GM21367 (cell line): Measurements from ENCODE around the gene SLC4A4.

Source experiments
- ATAC-seq: cut with Tn5 transposase; IDR thresholded peaks from one replicate; pipeline ENCODE4 v1.9.1; 2021; ENCODE audit not compliant: unreplicated experiment

The SLC4A4 gene

DNA sequence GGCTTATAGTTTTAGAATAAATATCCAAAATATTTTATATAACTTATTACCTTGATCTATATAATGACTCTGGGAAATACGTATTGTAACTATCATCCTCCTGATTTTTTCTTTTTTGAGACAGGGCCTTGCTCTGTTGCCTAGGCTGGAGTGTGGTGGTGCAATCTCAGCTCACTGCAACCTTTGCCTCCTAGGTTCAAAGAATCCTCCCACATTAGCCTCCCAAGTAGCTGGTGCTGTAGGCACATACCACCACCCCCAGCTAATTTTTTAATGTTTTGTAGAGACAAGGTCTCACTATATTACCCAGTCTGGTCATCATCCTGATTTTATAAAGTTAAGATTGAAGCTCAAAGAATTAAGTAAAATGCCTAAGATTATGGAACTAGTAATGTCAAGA is 193.6 kb downstream of the SLC4A4 start:
- no peak for ATAC-seq

DNA sequence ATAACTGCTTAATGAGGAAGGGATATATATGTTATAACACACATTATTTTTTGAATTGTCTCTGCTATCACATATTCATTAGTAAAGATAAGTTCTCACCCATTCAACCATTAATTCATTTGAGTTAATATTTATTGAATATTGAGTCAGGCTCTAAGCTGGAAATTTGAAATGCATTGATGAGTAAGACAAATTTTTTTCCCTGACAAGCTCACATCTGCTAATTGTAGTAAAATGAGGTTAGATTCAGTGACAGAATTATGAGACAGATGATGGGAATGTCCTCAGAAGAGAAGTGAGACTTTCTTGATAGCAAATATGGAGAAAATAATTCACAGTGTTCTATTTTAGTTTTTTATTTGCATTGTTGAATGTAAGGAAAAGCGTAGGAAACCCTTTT is 194.3 kb downstream of the SLC4A4 start:
- ATAC-seq = no peak

DNA sequence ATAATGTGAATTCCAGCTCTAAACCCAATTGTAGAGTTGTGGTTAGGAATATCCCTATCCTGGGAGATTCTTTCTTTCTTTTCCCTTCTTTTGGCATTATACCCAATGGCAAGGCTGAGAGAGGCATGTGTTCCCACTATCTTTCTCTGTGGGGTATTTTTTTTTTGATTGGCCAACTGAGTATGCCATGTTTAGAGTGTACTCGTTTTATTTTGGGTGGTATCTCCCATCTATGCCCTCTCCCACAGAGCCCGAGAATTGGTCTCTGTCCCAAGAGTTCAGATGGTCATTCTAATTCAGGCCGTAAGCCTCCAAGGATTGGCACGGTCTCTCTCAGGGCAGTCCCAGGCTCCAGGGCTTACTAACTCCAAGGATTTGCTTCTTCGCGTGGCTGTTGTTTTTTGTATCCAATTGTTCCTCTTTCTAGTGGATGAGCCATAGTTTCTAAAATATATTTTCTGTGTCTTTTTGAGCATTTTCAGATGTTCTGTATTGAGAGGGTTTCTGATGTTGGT is 198.8 kb downstream of the SLC4A4 start:
- no peak for ATAC-seq

DNA sequence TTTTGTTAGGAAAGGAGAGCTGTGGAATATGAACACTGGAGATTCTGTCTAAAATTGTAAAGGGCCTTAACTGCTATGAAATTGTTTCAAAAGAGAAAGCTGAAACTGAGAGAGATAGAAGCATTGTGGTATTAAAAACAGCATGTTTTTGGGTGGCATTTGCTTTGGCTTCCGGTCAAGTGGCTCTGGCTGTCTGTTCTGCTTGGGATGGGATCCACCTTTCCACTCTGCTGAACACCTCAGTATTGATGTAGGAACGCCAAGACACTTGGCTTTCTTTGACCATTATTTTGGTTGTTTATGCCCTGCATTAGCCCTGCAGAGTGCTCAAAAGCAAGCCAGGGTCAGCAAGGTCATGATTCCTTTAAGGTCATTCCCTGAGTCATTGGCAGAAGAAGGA is 199.7 kb downstream of the SLC4A4 start:
- ATAC-seq = no peak

DNA sequence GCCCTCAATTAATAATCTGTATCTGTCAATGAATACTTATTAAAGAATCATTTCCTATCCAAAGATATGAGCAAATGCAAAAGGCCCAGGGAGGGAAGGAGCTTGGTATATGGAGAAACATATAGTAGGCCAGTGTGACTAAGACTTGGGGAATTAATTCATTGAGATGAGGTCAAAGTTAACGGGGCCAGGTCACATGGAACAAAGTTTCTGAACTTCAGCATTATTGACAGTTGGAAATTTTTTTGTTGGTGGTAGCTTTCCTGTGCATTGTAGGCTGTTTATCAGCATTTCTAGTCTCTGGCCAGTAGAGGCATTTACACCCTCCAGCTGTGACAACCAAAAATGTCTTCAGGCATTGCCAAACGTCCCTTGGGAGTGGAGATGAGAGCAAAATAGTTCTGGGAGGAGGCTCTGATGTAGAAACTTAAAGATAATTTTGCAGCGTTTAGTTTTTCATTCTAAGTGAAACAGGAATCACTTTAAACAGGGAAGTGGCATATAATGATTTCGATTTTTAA is 202.0 kb downstream of the SLC4A4 start:
- peak; percentile 56 for ATAC-seq

DNA sequence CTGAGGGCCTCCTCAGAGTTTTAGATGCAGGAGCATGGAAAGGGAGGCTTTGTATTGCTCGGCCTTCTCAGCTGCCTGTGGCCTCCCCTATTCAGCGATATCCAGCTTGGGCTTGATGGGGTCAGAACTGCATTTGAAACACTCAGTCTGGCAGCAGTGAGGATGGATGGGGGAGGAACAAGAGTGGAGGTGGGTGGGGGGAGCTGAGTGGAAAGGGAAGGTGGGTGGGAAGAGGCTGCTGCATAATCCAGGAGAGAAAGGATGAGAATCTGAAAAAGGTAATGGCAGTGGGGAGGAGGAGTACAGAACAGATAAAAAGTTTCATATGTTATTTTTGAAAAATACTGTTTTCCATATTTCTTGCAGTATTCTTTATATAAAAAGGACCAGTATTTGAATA is 202.7 kb downstream of the SLC4A4 start:
- ATAC-seq = no peak

DNA sequence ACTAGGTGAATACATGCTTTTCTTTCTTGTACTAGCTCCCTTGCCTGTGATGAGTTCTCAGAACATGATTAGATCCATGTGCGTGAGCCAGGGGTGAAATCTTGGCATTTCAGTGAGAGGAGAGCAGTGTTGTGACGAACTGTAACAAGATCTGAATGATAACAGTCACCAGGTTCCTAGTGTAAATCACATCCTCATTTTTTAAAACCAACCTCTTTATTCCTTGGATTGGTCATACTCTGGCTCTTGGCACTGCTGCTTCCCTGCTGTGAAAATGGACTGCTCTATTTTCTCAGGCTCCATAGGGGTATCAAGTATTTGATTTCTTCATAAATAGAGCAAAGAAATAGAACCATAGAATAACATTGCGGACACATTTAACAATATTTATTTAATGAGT is 206.3 kb downstream of the SLC4A4 start:
- ATAC-seq = no peak

DNA sequence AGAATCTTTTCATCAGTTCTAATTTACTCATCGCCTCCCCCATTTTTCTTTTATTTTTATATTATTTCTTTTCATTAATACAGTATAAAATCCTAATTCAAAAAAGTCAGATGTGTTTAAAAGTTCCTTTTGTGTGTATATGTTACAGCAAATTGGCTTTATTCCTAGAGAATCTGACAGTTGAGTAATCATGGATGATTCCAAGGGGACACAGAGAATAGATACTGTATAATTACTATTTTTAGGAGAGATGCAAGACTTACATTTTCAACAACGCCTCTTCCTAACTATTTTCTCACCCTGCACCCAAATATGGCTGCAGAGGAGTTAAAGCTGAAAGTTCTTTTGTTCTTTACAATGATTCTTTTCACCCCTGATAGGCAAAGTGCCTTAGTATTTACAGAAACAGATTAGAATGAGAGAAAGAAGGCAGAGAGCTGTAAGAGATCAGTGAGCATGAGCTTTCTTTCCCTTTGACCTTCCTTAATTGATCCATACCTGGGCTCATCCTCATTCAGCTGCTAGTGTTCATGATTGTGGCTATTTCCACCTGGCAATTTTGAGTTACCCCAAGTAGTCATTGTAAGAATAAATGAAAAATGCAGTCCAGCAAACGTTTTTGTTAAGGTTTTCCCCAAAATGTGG is 210.8 kb downstream of the SLC4A4 start:
- ATAC-seq = no peak

DNA sequence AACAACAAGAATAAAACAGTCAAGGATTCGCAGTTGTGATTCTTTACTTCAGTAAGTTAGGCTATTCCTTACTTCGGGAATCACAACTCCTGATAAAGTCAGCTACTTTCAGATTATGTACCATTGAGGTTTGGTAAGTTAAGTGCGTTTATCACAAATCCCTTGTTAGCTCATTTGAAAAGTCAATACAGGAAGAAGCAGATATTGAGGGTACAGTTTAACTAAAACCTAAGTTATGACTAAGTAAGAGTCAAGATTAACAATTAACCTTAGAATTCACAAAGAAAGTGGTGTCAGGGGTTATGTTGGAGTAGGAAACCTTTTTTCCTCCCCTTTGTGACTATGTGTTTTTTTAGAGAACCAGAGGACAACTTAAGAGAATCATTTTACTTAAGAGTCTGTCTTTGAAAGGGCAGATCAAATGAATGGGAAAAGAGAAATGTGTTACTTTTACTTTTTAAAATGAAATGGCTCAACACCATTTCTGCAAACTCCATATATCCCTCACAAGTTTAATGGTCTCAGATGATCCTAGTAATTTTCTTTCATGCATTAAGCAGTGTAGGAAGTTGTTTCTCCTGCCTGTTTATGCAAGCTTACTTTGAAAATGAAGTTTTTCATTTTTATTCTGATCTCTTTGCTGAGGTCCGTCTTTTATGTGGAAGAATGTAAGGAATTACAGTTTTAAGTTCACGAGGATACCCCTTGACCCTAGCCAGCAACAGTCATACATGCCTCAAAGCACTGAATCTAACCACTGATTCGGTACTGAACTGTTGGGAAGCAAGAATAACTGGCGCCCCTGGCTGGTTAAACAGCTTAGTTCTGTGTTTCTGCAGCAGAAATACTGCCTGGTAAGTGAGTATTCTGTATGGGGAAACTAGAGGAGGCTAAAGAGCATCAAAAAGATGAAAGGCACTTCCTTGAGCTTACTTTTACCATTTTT is 211.7 kb downstream of the SLC4A4 start:
- no peak for ATAC-seq

DNA sequence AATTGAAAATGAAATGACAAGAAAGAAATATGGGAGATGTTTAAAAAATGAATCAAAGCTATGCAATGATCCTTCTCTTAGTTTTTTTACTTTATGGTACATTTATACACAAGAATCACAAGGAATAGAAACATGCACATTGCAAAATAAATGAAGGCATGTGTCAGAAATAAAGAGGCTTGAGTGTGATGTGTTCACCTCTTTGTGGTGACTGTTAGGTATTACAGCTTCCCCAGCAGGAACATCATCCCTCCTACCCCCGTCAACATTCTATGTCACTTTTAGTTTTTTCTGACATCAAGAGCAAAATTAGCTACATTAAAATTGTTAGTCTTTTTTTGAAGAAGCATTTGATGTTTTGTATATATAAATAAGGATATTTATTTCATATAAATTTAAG is 214.8 kb downstream of the SLC4A4 start:
- ATAC-seq = no peak

DNA sequence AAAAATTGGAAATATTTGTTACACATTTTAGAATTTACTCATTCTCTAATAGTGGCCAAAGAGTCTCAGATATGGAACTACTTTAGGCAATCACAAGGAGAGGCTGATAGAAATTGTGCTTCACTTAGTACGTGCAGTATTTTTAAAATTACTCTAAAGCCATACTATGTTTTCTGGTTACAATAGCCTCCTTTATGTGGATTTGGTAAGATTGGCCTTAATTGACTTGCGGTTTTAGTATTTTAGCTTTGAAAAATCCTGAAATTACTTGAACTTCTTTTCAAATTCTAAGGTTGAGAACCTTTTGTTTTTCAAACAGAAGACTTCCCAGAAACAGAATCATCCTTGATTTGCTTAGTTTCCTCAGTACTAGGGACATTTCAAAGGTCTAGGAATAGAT is 215.2 kb downstream of the SLC4A4 start:
- no peak for ATAC-seq

DNA sequence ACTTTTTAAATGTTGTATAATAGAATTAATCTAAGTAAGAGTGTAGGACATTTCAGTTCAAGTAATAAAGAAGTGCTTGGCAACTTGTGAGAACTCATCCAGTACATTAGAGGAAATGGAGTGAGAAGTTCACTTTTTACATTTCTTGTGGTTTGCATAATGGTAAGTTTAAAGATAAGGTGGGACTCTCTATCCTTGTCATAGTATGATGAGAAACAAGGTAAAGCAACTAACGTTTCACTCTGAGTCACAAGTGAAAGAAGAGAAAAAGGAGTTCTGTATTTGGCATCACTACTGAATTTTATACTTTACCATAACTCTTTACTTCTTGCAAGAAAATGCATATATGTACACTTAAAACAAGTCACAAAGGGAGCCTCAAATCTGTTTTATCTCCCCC is 219.4 kb downstream of the SLC4A4 start:
- ATAC-seq = peak; percentile 85

DNA sequence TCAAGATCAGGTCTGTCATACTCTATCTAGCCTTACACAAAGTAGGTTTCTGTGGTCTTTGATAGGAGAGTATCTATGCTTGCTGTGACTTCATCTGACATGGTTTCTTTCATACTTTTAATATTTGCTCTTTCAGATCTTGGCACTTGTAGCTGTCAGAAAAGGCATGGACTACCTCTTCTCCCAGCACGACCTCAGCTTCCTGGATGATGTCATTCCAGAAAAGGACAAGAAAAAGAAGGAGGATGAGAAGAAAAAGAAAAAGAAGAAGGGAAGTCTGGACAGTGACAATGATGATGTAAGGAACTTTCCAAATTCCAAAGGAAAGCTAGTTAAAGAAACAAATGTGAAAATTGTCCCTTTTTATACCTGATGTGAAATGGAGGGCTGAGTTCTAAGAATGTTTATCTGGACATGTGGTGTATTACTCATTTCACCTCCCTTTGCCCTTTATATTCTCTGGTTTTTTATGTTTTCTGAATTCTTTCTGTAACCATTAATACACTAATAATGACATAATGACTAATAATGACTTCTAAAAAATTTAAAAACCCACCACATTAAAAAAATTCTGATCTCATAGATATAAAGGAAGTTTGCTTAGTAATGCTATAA is 221.2 kb downstream of the SLC4A4 start:
- no peak for ATAC-seq

DNA sequence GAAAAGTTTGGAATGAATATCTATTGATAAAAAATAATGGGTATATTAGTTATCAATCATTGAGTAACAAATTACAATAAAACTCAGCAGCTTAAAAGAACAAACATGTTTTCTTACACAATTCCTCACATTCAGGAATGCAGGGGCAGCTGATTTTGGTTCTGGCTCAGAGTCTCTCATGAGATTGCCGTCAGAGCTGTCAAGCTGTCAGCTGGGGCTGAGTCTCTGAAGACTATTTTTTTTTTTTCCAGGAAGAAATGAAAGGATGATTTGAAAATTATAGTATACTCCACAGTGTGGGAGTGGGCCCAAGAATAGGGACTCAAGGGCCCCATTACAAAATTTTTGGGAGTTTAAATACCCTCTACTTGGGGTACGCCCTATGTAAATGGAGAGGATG is 226.0 kb downstream of the SLC4A4 start:
- ATAC-seq = no peak

DNA sequence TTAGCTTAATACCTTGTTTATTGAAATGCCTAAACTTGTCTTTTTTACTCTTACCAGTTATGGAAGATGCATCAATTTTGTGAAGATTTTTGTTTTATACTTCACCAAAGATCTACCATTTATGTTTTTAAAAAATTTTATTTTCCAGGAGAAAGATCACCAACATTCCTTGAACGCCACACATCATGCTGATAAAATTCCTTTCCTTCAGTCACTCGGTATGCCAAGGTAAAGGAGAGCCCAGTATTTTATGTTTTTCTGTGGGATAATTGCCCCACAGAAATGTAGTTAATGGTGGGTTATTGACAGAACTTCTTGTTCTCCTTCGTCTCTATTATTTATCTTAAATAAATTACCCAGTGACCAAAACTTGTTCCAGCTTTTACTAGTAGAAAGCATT is 228.0 kb downstream of the SLC4A4 start:
- no peak for ATAC-seq

DNA sequence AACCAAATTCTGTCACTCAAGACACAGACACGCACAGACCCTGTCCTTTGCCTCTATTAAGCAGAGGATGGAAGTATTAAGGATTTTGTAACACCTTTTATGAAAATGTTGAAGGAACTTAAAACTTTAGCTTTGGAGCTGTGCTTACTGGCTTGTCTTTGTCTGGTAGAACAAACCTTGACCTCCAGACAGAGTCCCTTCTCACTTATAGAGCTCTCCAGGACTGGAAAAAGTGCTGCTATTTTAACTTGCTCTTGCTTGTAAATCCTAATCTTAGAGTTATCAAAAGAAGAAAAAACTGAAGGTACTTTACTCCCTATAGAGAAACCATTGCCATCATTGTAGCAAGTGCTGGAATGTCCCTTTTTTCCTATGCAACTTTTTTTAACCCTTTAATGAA is 229.3 kb downstream of the SLC4A4 start:
- ATAC-seq = no peak

DNA sequence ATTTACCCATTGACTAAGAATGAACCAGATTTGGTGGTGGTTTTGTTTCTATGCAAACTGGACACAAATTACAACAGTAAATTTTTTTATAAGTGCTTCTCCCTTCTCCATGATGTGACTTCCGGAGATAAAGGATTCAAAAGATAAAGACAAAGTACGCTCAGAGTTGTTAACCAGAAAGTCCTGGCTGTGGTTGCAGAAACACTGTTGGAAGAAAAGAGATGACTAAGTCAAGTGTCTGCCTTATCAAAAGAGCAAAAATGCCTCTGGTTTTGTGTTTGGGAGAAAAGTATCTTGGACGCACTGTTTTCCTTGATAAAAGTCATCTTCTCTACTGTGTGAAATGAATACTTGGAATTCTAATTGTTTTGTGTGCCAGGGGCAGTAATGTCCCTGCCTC is 231.7 kb downstream of the SLC4A4 start:
- no peak for ATAC-seq

DNA sequence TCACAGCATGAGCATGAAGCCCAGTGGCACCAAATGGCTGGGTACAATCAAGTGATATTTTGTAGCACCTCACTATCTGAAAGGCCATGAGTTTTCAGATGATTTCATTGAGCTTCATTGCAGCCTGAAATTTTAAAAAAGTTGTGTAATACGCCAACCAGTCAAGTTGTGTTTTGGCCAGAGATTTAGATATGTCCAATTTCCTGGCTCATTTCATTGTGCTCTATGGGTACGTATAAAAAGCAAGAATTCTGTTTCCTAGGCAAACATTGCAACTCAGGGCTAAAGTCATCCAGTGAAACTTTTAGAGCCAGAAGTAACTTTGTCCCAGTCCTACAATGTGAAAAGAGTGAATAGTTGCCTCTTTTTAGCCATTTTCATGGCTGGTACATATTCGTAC is 232.5 kb downstream of the SLC4A4 start:
- ATAC-seq = no peak

DNA sequence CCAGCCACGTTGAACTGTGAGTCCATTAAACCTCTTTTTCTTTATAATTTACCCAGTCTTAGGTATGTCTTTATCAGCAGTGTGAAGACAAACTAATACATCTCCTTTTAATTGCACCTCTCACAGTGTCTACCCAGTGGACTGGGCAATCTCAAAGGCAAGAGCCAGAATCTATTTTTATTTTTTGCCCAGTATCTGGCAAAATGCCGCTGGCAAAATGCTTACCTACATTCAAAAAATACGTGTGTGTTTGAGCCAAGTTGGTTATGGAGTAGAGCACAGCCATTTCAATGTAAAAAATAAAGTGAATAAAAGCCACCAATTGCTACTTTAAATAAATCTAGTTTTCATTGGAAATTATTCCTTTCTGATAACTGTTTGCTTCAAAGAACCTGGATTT is 245.2 kb downstream of the SLC4A4 start:
- ATAC-seq = no peak

DNA sequence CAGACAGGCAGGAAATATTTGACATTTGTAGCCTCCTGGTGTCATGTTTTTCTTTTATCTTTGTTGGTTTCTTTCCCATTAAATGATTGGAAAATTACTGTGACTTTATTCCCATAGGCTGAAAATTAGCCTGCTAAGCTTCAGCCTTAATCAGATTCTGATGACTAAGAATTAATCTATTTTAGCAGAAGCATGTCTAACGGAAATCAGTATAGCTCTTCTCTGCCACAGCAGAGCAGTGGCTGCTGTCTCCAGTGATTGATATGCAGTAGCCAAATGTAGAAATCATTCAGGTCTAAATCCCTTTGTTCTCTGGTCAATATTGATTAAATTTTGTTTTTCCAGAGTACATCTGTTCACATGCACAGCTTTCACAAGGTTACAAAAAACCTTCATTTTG is 245.8 kb downstream of the SLC4A4 start:
- ATAC-seq = no peak

DNA sequence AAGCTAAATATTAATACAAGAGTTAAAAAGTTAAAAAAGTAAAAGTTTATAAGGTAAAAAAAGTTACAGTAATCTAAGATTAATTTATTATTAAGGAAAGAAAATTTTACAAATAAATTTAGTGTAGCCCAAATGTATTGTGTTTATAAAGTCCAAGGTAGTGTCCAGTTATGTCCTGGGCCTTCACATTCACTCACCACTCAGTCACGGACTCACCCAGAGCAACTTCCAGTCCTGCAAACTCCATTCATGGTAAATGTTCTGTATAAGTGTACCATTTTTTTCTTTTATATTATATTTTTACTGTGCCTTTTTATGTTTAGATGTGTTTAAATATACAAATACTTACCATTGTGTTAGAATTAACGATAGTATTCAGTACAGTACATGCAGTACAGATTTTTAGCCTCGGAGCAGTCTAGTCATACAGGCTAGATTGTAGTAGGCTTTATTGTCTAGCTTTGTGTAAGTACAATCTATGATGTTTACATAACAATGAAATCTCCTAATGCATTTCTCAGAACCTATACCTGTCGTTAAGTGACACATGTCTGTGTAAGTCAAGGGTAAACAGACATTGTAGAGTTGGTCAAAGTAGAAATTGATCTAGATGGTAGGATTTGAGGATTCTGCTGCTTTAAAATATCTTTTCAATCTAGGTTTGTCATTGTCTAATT is 247.4 kb downstream of the SLC4A4 start:
- ATAC-seq = no peak
